Mucosa of descending colon (tissue), 3 donors: ENCODE data around the gene C1orf115. TPM values are rescaled to one million over a fixed set of nuclear protein-coding genes. Genes with fewer than 3 reads are reported as not detected.

Experiments
- ATAC-seq: fragments of 200-7000 bp; cut with Tn5 transposase; one replicate; pipeline ENCODE4 v1.9.1; 2020; ENCODE audit warnings: mild to moderate bottlenecking, moderate library complexity
- DNase-seq, 3 donors: peaks; one replicate each; pipeline ENCODE4 v3.0.0-alpha.2; 2020
- H3K36me3 ChIP-seq: fragments of 200-600 bp; one replicate; pipeline ENCODE4 v1.8.0; 2021; ENCODE audit warnings: low read depth, mild to moderate bottlenecking
- H3K4me1 ChIP-seq: fragments of 200-600 bp; one replicate; pipeline ENCODE4 v1.8.0; 2021; ENCODE audit warnings: low read depth, mild to moderate bottlenecking
- H3K4me3 ChIP-seq: fragments of 200-600 bp; one replicate; pipeline ENCODE4 v1.8.0; 2021; ENCODE audit warnings: mild to moderate bottlenecking
- H3K9me3 ChIP-seq: fragments of 200-600 bp; one replicate; pipeline ENCODE4 v1.8.0; 2021; ENCODE audit warnings: mild to moderate bottlenecking
- intact Hi-C, 2 donors: fragments of 100-400 bp; cut with DNase I in 1 of 2; cut with micrococcal nuclease in 1 of 2; formaldehyde crosslinking; loops; one replicate each; pipeline versions ENCODE4 v1.11.0 to v1.11.1; 2022; cut with DNase I, micrococcal nuclease
- total RNA-seq, 3 donors: library from RNA; stranded (reverse); fragmentation: NEBNext Ultra II Directional in 2 of 3; extraction: Animal tissue kit (Norgen Biotek cat#: 25700) in 2 of 3; gene quantifications; one replicate each; pipeline versions ENCODE4 v1.2.1 to v1.2.4, GENCODE V29; 2021 to 2023
- TF ChIP-seq, protein P1 (sequence below): fragments of 200-600 bp; IDR thresholded peaks from one replicate; pipeline ENCODE4 v1.8.0; 2022; ENCODE audit warnings: antibody characterized with exemption, mild to moderate bottlenecking
- donor health status: DM: no; HTN: no; CAD: no; lungs with moderate emphysema.
- donor health status: DM: no; HTN: no; CAD: no.
- donor health status: DM: no; HTN: yes; CAD: no.

The C1orf115 gene
- total RNA-seq, 3 donors from 2014 or later: 53.2 to 108 (median 85.2) TPM

DNA sequence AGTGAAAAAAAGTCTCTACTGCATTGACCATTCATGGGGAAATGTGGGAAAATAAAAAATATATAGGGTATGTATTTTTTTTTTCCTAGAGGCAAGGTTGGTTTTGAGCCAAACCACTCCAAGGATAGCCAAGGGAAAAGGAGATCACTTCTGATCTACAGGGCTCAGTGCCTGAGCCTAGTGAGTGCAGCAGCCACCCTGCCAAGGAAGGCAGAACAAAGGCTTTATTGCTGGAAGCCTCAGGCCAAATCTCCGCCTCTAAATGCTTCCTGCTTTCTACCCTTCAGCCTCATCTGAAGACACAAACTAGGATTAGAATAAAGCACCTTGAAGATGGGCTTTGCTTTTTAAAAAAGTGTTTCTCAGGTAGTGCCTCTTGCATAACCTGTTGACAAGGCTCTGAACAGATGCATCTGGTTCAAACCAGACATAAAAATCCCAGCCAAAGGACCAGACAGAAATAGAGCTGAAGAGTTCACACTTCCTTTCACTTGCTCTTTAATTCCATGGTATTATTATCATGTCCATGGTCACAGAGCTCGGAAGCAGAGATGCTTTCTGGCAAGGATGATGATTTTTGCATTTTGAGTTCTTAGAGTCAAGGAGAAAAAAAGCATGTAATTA is 10.5 kb downstream of the C1orf115 start:
- H3K4me3 ChIP-seq: no peak overlapping the region
- no peaks in the 10 kb centered on the region for H3K4me1 ChIP-seq
- no peaks in the 10 kb centered on the region for H3K36me3 ChIP-seq
- TF ChIP-seq, protein P1, sequence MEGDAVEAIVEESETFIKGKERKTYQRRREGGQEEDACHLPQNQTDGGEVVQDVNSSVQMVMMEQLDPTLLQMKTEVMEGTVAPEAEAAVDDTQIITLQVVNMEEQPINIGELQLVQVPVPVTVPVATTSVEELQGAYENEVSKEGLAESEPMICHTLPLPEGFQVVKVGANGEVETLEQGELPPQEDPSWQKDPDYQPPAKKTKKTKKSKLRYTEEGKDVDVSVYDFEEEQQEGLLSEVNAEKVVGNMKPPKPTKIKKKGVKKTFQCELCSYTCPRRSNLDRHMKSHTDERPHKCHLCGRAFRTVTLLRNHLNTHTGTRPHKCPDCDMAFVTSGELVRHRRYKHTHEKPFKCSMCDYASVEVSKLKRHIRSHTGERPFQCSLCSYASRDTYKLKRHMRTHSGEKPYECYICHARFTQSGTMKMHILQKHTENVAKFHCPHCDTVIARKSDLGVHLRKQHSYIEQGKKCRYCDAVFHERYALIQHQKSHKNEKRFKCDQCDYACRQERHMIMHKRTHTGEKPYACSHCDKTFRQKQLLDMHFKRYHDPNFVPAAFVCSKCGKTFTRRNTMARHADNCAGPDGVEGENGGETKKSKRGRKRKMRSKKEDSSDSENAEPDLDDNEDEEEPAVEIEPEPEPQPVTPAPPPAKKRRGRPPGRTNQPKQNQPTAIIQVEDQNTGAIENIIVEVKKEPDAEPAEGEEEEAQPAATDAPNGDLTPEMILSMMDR: no peak
- ATAC-seq (peak; percentile 68), DNase-seq (peak in 1 of 3 donors; percentile 26)
- intact Hi-C loops: no loop called here
- H3K9me3 ChIP-seq: no peaks in the 10 kb centered on the region

DNA sequence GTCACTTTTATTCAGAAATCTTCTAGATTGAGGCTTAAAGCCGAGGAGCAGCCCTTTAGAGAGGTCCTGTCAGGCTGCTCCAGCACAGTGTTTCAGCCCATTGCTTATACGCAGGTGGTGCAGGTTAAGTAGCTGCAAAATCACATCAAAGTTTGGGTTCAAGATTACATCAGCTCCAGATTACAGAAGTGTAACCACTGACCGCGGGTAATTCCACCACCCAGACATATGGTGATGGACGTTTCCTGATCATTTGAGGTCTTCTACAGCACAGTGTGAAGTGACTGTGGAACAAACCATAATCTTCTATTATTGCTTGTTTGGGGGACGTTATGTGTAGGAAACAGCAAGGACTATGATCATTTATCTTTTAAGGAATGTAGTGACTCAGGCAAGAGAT is 11.8 kb downstream of the C1orf115 start:
- H3K4me1 ChIP-seq: no peaks in the 10 kb centered on the region
- DNase-seq: no peak
- intact Hi-C loops: no loop called here
- H3K4me3 ChIP-seq: no peak overlapping the region
- H3K9me3 ChIP-seq: no peaks in the 10 kb centered on the region
- no peaks in the 10 kb centered on the region for H3K36me3 ChIP-seq
- TF ChIP-seq, protein P1: no peak
- no peak for ATAC-seq

DNA sequence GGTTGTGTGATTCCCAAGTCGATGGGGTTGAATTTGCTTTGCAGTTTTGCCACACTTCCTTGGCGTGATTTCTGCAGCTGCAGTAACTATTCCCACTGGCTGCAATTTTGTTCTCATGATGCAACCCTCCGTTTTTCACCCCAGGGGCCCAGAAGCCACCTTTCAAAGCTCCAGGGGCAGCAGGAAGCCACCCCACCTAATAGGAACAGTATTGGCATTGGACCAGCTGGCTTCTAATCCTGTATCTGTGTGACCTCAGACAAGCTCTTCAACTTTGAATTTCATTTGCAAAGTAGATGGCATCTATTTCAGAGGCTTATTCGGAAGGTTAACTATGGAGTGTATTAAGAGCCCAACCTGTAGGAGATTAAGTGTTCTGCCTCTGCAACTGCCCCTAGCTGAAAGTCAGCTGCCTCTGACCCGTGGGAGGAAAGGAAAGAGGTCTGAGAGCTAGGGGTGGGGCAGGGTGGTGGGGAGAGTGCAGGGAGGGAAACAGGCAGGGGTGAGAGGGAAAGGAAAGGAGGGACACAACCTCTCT is 12.6 kb downstream of the C1orf115 start:
- intact Hi-C loops: no loop called here
- TF ChIP-seq, protein P1: no peak
- DNase-seq (no peak), ATAC-seq (no peak)
- H3K4me1 ChIP-seq: no peaks in the 10 kb centered on the region
- H3K4me3 ChIP-seq: no peak overlapping the region
- H3K9me3 ChIP-seq: no peaks in the 10 kb centered on the region
- no peaks in the 10 kb centered on the region for H3K36me3 ChIP-seq

DNA sequence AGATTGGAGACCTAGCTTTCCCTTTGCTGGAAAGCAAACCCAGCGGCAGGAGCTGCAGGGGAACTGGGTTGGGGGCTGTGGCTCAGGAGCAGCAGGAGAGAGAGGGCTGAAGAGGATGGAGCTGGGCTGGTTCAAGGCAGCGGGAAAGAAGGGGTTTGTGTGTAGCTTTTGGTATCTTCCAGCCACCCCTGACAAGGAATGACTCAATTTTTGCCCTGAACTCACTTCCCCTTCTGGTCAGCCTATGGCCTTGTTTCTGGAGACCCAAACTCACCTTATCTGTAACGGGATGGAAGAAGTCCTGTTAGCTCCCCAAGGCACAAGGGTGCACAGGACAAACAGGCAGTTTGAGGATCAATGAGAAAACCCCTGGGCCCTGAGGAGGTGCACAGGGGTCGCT is 13.1 kb downstream of the C1orf115 start:
- Histone ChIP-seq H3K4me1 (no peaks in the 10 kb centered on the region), H3K36me3 (no peaks in the 10 kb centered on the region), H3K9me3 (no peaks in the 10 kb centered on the region), H3K4me3 (no peak overlapping the region)
- no peak for DNase-seq
- intact Hi-C loops: no loop called here
- ATAC-seq: no peak
- TF ChIP-seq, protein P1: no peak

DNA sequence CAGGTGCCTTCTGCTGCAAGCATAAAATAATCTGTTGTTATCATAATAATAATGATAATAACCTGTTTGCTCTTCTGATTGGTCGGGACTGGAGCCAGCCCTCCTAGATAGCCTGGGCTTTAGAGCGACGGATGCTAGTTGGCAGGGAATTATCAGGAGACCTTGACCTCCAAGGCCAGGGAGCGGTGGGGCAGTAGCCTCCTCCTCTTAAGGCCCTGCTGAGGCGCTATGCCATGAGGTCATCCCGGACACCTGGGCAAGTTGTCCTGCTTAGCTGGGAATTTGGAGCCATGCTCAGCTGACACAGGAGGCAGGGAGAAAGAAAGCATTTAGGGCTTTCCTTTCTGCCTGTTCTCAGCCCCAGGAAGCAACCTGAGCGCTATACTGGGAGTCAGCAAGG is 15.6 kb downstream of the C1orf115 start:
- TF ChIP-seq, protein P1: no peak
- Histone ChIP-seq H3K9me3 (no peaks in the 10 kb centered on the region), H3K4me1 (peaks cover 9% of the 10 kb centered on the region), H3K4me3 (no peak overlapping the region), H3K36me3 (no peaks in the 10 kb centered on the region)
- ATAC-seq (no peak), DNase-seq (no peak)
- intact Hi-C loops: no loop called here

DNA sequence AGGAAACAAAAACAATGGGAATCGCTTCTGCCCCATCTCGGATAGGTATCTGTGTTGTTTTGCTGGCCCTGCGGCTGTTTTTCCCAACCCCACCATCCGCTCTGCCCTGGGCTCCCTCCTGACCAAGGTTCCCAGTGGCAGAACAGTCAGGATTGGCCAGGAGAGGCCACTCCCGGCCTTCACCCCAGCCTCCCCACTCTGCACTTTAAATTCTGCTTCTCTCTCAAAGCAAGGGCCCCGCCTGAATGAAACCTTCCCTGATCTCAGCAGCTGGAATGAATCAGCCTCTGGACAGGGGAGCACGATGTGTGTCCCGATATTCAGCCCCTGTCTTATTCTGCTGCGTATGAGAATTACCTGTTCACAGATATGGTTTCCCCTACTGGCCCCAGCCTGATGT is 16.3 kb downstream of the C1orf115 start:
- no peak for DNase-seq
- Histone ChIP-seq H3K4me3 (no peak overlapping the region), H3K36me3 (no peaks in the 10 kb centered on the region), H3K4me1 (peaks cover 9% of the 10 kb centered on the region), H3K9me3 (no peaks in the 10 kb centered on the region)
- intact Hi-C loops: no loop called here
- TF ChIP-seq, protein P1: no peak
- no peak for ATAC-seq
